ENCODE measurements around the gene AAGAB. TPM values are rescaled to one million over a fixed set of nuclear protein-coding genes. Genes with fewer than 3 reads are reported as not detected.
"Not testable (repeated sequence)": the region's sequence is repeated elsewhere in the genome, so short reads cannot be mapped to it uniquely, and the experiment has no call there.

AAGAB gene
- total RNA-seq, 1 donor from 2014 or later: 26.6 TPM

- no peaks in the 10 kb centered on the region for H3K4me1 ChIP-seq
- no peaks in the 10 kb centered on the region for H3K9me3 ChIP-seq
- no peak for TF ChIP-seq CTCF (IDR thresholded peaks at IDR 0.05)
- ATAC-seq (no peak), DNase-seq (no peak)
- no peak overlapping the region for H3K27ac ChIP-seq
- no peaks in the 10 kb centered on the region for H3K36me3 ChIP-seq
- no peak overlapping the region for H3K4me3 ChIP-seq
- H3K27me3 ChIP-seq: no peaks in the 10 kb centered on the region
- intact Hi-C loops (cut with DNase I): no loop called here
Measured at GRCh38 chr15:67296188-67296587, 41.7 kb upstream of the AAGAB start.

GRCh38 chr15:67290319-67290718, 35.9 kb upstream of the AAGAB start:
- no peaks in the 10 kb centered on the region for H3K36me3 ChIP-seq
- no peak for DNase-seq
- no peaks in the 10 kb centered on the region for H3K9me3 ChIP-seq
- intact Hi-C loops (cut with DNase I): no loop called here
- H3K27ac ChIP-seq: no peak overlapping the region
- H3K4me1 ChIP-seq: no peaks in the 10 kb centered on the region
- no peaks in the 10 kb centered on the region for H3K27me3 ChIP-seq
- ATAC-seq: no peak
- no peak overlapping the region for H3K4me3 ChIP-seq
- TF ChIP-seq CTCF (IDR thresholded peaks at IDR 0.05): no peak

- DNase-seq; H3K4me1 ChIP-seq; H3K27me3 ChIP-seq; H3K36me3 ChIP-seq; ATAC-seq; H3K27ac ChIP-seq; H3K4me3 ChIP-seq; intact Hi-C loops (cut with DNase I); H3K9me3 ChIP-seq: not testable (repeated sequence)
Measured at GRCh38 chr15:67286400-67286799, 31.9 kb upstream of the AAGAB start.

GRCh38 chr15:67285625-67286024, 31.2 kb upstream of the AAGAB start:
- H3K36me3 ChIP-seq; ATAC-seq; H3K9me3 ChIP-seq; H3K4me3 ChIP-seq; H3K27me3 ChIP-seq; H3K27ac ChIP-seq; H3K4me1 ChIP-seq; intact Hi-C loops (cut with DNase I); DNase-seq: not testable (repeated sequence)

- Histone ChIP-seq H3K4me3 (no peak overlapping the region), H3K27ac (no peak overlapping the region), H3K27me3 (no peaks in the 10 kb centered on the region), H3K36me3 (no peaks in the 10 kb centered on the region), H3K4me1 (no peaks in the 10 kb centered on the region), H3K9me3 (no peaks in the 10 kb centered on the region)
- no peak for DNase-seq
- ATAC-seq: no peak
- no peak for TF ChIP-seq CTCF (IDR thresholded peaks at IDR 0.05)
- intact Hi-C loops (cut with DNase I): no loop called here
Measured at GRCh38 chr15:67281714-67282113, 27.3 kb upstream of the AAGAB start.

GRCh38 chr15:67280217-67280616, 25.8 kb upstream of the AAGAB start:
- Histone ChIP-seq H3K4me1 (no peaks in the 10 kb centered on the region), H3K9me3 (no peaks in the 10 kb centered on the region), H3K27me3 (no peaks in the 10 kb centered on the region), H3K27ac (no peak overlapping the region), H3K4me3 (no peak overlapping the region), H3K36me3 (no peaks in the 10 kb centered on the region)
- no peak for TF ChIP-seq CTCF (IDR thresholded peaks at IDR 0.05)
- DNase-seq (no peak), ATAC-seq (no peak)
- intact Hi-C loops (cut with DNase I): no loop called here

- no peaks in the 10 kb centered on the region for H3K4me1 ChIP-seq
- TF ChIP-seq CTCF (IDR thresholded peaks at IDR 0.05): no peak
- no peaks in the 10 kb centered on the region for H3K9me3 ChIP-seq
- no peak overlapping the region for H3K27ac ChIP-seq
- no peak overlapping the region for H3K4me3 ChIP-seq
- H3K27me3 ChIP-seq: no peaks in the 10 kb centered on the region
- DNase-seq: no peak
- H3K36me3 ChIP-seq: no peaks in the 10 kb centered on the region
- no peak for ATAC-seq
- intact Hi-C loops (cut with DNase I): no loop called here
Measured at GRCh38 chr15:67276666-67277065, 22.2 kb upstream of the AAGAB start.

Measured in upper lobe of right lung (tissue), 1 donor.